NB4 (cell line): ENCODE data around the gene OVOL2.

Experiments
- CTCF ChIP-seq: IDR thresholded peaks from one replicate; pipeline ENCODE4 v1.5.1; 2012; ENCODE audit warnings: low read depth, low read length
- MYC ChIP-seq: IDR thresholded peaks from 2 replicates; pipeline ENCODE4 v1.6.1; 2011; ENCODE audit warnings: low read depth, low read length
- POLR2A ChIP-seq: IDR thresholded peaks from 2 replicates; pipeline ENCODE4 v1.6.1; 2011; ENCODE audit warnings: mild to moderate bottlenecking; ENCODE audit not compliant: insufficient read length; ENCODE audit errors: extremely low read depth
- TF ChIP-seq, protein P1 (sequence below): IDR thresholded peaks from 2 replicates; pipeline ENCODE4 v1.6.1; 2011; ENCODE audit warnings: low read depth, low read length

DNA sequence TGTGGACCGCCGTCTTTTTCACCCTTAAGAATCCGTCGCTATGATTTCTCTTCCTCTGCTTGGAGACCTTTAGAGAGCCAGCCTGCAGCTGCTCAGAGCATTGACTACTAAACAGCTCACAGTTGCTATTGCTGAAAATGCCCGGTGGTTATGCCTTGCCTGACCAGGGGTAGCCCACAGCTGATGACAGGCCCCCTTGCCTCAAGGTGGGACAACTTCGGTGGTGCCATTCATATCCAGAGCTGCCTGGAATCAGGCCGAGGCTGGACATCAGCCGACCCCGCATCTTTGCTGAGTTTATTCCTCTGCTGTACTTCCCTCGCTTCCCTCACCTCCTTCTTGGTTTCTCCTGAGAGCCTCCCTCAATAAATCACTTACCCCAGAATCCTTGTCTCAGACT, 39.6 kb downstream of the OVOL2 start:
- no peak for TF ChIP-seq CTCF
- no peak for TF ChIP-seq POLR2A
- TF ChIP-seq MYC: no peak
- TF ChIP-seq, protein P1, sequence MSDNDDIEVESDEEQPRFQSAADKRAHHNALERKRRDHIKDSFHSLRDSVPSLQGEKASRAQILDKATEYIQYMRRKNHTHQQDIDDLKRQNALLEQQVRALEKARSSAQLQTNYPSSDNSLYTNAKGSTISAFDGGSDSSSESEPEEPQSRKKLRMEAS: no peak
